NCI-H2196 (cell line): ENCODE measurements around the gene SLC25A47.
"Not testable (repeated sequence)": the region's sequence is repeated elsewhere in the genome, so short reads cannot be mapped to it uniquely, and the experiment has no call there.

Experiments used
- DNase-seq: peaks from one replicate; lab custom pipeline; 2025; ENCODE audit not compliant: unreplicated experiment; lab: John Stamatoyannopoulos, UW

Gene SLC25A47

DNA sequence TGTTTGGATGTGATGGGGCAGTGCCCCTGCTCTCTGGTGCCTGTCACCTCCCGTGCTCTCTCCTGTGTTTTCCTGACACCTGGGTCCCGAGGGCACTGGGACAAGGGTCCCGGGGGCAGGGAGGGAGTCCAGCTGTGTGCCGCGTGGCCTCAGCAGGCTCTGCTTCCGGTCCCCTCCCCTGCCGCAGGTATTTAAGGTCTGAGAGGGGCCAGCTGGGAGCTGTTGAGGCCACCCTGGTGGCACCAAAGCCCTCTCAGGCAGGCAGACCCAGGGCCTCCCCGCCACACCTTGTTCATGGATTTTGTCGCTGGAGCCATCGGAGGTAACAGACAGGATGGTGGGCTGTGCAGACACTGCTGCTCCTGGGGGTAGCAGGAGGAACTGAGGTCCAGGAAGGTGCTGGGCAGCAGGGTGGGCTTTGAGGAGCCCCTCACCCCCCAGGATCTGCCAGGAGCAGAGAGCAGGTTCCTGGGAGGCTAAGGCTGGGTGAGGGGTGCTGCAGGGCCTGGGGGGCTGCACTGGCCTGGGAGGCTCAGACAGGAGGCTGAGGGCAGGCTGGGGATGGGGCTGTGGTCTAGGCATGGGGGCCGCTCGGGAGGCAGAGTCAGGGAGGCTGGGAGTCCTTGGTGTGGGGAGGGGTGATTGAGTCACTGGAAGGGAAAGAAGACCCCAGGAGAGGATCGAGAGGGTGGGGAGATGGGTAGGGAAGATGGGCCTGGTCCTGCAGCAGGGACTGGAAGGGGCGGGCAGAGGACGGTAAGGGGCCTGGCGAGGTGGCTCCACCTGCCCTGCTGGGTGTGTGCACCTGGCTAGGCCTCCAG, at the start of gene SLC25A47:
SLC25A47 (plus strand) TSS at position 219 of the 821 bp plus-strand sequence; CDS start at position 295, 76 bp downstream.
- no peak for DNase-seq

- no peak for DNase-seq
These were observed 48.9 kb upstream of the SLC25A47 start for GRCh38 chr14:100274250-100274649.

GRCh38 chr14:100275214-100275613, 47.9 kb upstream of the SLC25A47 start:
- no peak for DNase-seq

- DNase-seq: peak; percentile 8
These were observed 44.4 kb upstream of the SLC25A47 start for GRCh38 chr14:100278702-100279101.

- no peak for DNase-seq
These were observed 44.0 kb upstream of the SLC25A47 start for GRCh38 chr14:100279133-100279532.

- DNase-seq: no peak
These were observed 43.6 kb upstream of the SLC25A47 start for GRCh38 chr14:100279563-100279962.

GRCh38 chr14:100281286-100282082, 41.7 kb upstream of the SLC25A47 start:
- peak; percentile 18 for DNase-seq

GRCh38 chr14:100282083-100282350, 41.1 kb upstream of the SLC25A47 start:
- DNase-seq: no peak

GRCh38 chr14:100282766-100283419, 40.2 kb upstream of the SLC25A47 start:
- DNase-seq: no peak

- DNase-seq: not testable (repeated sequence)
These were observed 39.7 kb upstream of the SLC25A47 start for GRCh38 chr14:100283436-100283835.

DNA sequence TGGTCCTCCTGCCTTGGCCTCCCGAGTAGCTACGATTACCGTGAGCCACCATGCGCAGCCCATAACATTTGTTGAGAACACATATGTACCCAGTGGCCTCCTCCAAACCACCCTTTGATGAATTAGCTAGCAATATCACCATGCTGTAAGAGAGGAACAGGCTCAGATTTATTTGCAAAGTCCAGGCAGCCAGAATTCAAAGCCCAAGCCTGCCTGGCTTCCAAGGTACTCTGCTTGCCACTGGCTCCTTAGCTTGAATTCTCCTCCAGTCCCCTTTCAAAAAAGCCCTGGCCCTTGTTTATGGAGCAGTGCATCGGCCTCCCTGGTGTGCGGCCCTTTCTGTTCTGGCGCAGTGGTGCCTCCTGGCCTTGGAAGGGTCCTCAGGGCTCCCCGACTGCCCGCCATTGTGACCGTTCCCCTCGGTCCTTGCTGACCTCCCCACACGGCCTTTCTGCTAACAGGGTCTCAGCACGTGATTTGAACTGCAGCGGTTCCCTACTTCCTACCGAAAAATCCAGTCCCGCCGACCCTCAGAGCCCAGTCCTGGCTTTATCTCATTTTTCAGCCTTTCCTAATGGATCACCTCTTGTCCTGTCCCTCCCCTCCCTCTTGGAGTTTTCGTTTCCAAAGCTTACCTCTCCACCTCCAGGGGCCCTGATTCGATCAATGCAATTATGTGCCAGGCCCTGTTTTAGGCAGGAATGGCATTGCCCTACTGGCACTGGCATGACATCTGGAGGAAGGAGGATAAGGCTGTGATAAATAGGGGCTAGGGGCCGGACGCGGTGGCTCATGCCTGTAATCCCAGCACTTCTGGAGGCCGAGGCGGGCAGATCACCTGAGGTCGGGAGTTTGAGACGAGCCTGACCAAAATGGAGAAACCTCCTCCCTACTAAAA, 38.9 kb upstream of the SLC25A47 start:
- no peak for DNase-seq

DNA sequence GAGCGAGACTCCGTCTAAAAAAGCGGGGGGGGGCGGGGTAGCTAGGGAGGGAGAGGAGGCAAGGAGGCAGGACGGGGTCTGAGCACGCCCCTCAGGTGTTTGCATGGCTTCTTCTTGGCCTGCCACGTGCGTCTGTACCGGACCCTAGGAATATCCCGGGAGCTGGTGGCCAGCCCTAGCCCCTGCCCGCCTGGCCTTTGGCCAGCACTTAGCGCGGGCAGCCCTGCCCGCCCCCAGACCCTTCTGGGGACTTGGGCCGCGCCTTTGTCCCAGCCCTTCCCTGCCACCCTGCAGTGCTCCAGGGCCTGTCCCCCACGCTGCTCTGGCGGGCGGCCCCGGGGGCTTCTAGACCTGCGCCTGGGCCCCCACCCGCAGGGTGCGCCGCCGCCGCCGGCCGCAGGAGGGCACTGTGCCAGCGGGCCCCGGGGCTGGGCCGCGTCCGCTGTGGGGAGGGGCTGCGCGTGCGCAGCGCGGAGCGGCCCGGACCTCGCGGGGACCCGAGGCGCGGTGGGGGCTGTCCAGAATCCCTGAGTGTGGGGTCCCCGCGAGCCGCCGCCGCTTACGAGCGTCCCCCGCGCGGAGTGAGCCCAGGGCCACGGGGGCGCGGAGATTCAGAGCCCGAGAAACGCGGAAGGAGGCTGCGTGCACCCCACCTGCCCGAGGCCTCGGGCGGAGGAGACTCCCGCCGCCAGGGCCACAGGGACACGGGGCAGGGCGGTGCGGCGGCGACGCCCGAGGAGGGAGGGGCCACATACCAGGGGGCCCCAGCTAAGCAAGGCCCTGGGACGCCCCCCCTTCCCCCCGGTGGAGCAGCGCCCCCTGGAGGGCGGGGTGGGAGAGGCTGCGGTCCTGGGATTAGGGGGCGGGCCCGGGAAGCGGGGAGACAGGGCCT, 37.9 kb upstream of the SLC25A47 start:
- peak; percentile 60 for DNase-seq

- DNase-seq: no peak
These were observed 37.2 kb upstream of the SLC25A47 start for GRCh38 chr14:100285913-100286400.

DNA sequence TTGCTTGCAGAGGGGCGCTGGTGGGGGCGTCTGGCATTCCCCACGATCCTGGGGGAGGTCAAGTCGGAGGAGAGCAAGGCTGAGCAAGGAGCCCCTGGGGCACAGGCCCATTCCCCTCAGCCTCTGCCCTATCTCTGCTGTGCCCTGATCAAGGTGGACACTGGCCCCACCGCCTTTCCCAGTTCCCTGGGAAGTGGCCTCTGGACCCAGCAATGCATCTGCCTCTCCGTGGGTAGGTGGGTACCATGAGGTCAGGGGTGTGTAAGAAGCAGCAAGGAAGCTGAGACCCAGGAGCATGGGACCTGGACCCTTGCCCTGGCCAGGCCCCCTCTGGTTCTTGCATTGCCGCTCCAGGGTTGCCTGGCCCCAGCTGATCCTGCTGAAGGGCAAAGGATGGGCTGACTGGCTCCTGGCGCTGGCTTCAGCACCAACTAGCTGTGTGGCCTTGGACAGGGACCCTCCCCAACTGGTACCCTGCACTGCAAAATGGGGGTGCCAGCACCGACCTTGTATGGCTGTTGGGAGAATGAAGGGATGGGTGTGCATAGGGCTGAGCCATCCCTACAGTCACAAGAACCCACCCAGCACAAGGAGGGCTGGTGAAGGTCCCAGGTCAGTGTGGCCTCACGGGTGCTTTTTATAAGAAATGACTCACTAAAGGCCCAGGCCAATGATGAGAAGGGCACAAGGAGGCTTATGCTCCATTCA, 36.5 kb upstream of the SLC25A47 start:
- DNase-seq: no peak

GRCh38 chr14:100287202-100287997, 35.7 kb upstream of the SLC25A47 start:
- no peak for DNase-seq

- DNase-seq: not testable (repeated sequence)
These were observed 35.2 kb upstream of the SLC25A47 start for GRCh38 chr14:100287998-100288295.

DNA sequence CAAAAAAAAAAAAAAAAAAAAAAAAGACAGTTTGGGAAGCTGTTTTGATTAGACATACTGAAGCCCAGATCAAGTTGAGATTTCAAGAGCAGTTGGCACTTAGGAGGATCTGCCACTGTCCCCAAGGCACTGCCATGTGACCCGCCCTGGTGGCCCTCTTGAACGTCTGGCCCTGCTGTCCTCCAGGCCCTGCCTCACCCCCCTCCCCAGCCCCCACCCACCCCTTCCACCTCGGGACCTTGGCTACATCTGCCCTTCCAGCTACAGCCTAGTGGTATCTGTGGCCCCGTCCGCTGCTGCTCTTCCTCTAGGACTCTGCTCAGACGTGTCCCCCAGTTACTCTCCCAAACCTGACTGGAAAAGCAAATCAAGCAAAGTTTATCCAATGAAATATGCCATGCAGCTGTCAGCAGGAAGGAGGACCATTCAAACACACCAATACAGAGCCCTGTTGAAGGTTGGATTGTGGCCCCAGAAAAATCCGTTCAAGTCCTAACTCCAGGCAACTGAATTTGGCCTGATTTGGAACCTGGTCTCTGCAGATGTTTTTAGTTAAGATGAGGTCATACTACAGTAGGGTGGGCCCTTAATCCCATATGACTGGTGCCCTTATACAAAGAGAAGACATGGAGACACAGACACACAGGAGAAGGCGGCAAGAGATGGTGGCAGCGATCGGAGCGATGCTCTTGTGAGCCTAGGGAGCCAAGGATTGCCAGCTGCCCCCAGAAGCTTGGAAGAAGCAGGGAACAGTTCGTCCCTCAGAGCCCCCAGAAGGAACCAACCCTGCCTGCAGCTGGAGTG, 34.6 kb upstream of the SLC25A47 start:
- no peak for DNase-seq
